PC-9 (cell line): Measurements from ENCODE around the gene PIEZO2. TPM values are rescaled to one million over a fixed set of nuclear protein-coding genes. Genes with fewer than 3 reads are reported as not detected.

ENCODE experiments used
- BruUV-seq: library from RNA; stranded (reverse); fragments of 400-500 nt; replicated peaks from 2 replicates; lab custom pipeline; 2021; lab: Mats Ljungman, UMichigan
- CTCF ChIA-PET: fragments of 300-600 bp; sonication (Branson Sonifier 250); formaldehyde crosslinking; loops from one replicate; lab custom pipeline; 2022; ENCODE audit warnings: antibody characterized with exemption; lab: Charles Lee
- POLR2A ChIA-PET: fragments of 300-600 bp; sonication (Branson Sonifier 250); formaldehyde crosslinking; loops from one replicate; lab custom pipeline; 2022; ENCODE audit warnings: antibody characterized with exemption; ENCODE audit not compliant: unreplicated experiment; lab: Charles Lee
- DNase-seq, 2 experiments: peaks; one replicate each; pipeline versions ENCODE4 v3.0.0 to v3.0.0-alpha.2; 2015 to 2022; ENCODE audit warnings: mixed read lengths in 1 of 2
- H2AFZ ChIP-seq: fragments of 200-600 bp; sonication (generic); 2 replicates; pipeline ENCODE4 v1.8.1; 2017; ENCODE audit warnings: antibody characterized with exemption
- H3F3A ChIP-seq: fragments of 200-600 bp; sonication (generic); 2 replicates; pipeline ENCODE4 v1.8.1; 2017; ENCODE audit warnings: antibody characterized with exemption, mild to moderate bottlenecking, low read depth; ENCODE audit not compliant: insufficient read depth
- H3K27ac ChIP-seq: fragments of 200-600 bp; sonication (generic); 2 replicates; pipeline ENCODE4 v1.6.1; 2016; ENCODE audit warnings: mixed run types
- H3K27me3 ChIP-seq: fragments of 200-600 bp; sonication (generic); 2 replicates; pipeline ENCODE4 v1.6.1; 2016; ENCODE audit warnings: low read depth, mixed run types; ENCODE audit not compliant: insufficient read depth
- H3K36me3 ChIP-seq: fragments of 200-600 bp; sonication (generic); 2 replicates; pipeline ENCODE4 v1.6.1; 2016; ENCODE audit warnings: low read depth, mixed run types
- H3K4me1 ChIP-seq: fragments of 200-600 bp; sonication (generic); replicated peaks from 2 replicates; pipeline ENCODE4 v1.6.1; 2016; ENCODE audit warnings: mixed run types; ENCODE audit not compliant: insufficient read depth
- H3K4me2 ChIP-seq: fragments of 200-600 bp; sonication (generic); 2 replicates; pipeline ENCODE4 v1.6.1; 2017; ENCODE audit warnings: mixed run types
- H3K4me3 ChIP-seq: fragments of 200-600 bp; sonication (generic); 2 replicates; pipeline ENCODE4 v1.6.1; 2016; ENCODE audit warnings: mixed run types
- H3K79me2 ChIP-seq: fragments of 200-600 bp; sonication (generic); 2 replicates; pipeline ENCODE4 v1.6.1; 2017; ENCODE audit warnings: low read depth, mixed run types
- H3K9me2 ChIP-seq: fragments of 200-600 bp; sonication (generic); 2 replicates; pipeline ENCODE4 v1.8.1; 2017; ENCODE audit warnings: mild to moderate bottlenecking; ENCODE audit not compliant: insufficient read depth
- H3K9me3 ChIP-seq: fragments of 200-600 bp; sonication (generic); 2 replicates; pipeline ENCODE4 v1.8.1; 2016; ENCODE audit warnings: low read depth; ENCODE audit not compliant: insufficient read depth
- H4K20me1 ChIP-seq: fragments of 200-600 bp; sonication (generic); 2 replicates; pipeline ENCODE4 v1.8.1; 2017; ENCODE audit not compliant: insufficient read depth
- EZH2 ChIP-seq: fragments of 200-600 bp; sonication (generic); IDR thresholded peaks from 2 replicates; pipeline ENCODE4 v1.8.0; 2017; ENCODE audit warnings: antibody characterized with exemption, low read depth
- intact Hi-C: fragments of 100-400 bp; cut with micrococcal nuclease; formaldehyde crosslinking; loops from one replicate; pipeline ENCODE4 v1.10.0; 2022; ENCODE audit not compliant: unreplicated experiment
- total RNA-seq: library from RNA; stranded (reverse); gene quantifications from 2 replicates; pipeline ENCODE4 v1.2.3, GENCODE V29; 2021
- TF ChIP-seq, protein P1 (sequence below): fragments of 200-600 bp; sonication (generic); conservative IDR thresholded peaks from 2 replicates; pipeline ENCODE4 v1.6.1; 2017; ENCODE audit warnings: mixed run types, antibody characterized with exemption, mild to moderate bottlenecking, moderate library complexity

The PIEZO2 gene
- total RNA-seq, 1 experiment from 2014 or later: not detected

DNA sequence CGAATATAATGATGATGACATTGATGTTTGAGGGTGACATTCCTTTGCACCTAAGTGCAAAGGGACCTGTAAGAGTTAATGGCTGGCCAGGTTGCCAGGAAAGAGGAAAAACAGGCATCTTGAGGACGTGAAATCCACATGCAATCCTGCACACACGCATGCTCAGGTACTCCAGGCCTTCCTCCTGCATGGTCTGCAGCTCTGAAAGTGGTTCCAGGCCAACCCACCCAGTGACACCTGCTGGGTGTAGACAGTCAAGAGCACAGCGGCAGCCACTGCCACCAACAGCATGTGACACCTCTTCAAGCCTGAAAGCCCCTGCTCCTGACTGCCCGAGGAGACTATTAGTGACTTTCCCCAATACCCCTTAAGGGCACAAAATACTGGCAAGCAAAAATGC, 101.6 kb downstream of the PIEZO2 start:
- H3K36me3 ChIP-seq: no peaks in the 10 kb centered on the region

GRCh38 chr18:11047156-11047555, 102.2 kb downstream of the PIEZO2 start:
- Histone ChIP-seq H3K4me1 (no peaks in the 10 kb centered on the region), H3K4me3 (no peak overlapping the region), H3K79me2 (no peaks in the 10 kb centered on the region), H3K4me2 (no peak overlapping the region), H4K20me1 (no peaks in the 10 kb centered on the region; the same call in 1 of the 2 replicates), H2AFZ (no peak overlapping the region), H3F3A (no peaks in the 10 kb centered on the region), H3K27ac (no peak overlapping the region), H3K27me3 (peaks cover 18% of the 10 kb centered on the region), H3K9me3 (no peaks in the 10 kb centered on the region), H3K36me3 (no peaks in the 10 kb centered on the region), H3K9me2 (no peaks in the 10 kb centered on the region)
- no peak for DNase-seq
- POLR2A ChIA-PET: no interaction called here
- intact Hi-C loops: no loop called here
- no peak for TF ChIP-seq EZH2
- TF ChIP-seq, protein P1, sequence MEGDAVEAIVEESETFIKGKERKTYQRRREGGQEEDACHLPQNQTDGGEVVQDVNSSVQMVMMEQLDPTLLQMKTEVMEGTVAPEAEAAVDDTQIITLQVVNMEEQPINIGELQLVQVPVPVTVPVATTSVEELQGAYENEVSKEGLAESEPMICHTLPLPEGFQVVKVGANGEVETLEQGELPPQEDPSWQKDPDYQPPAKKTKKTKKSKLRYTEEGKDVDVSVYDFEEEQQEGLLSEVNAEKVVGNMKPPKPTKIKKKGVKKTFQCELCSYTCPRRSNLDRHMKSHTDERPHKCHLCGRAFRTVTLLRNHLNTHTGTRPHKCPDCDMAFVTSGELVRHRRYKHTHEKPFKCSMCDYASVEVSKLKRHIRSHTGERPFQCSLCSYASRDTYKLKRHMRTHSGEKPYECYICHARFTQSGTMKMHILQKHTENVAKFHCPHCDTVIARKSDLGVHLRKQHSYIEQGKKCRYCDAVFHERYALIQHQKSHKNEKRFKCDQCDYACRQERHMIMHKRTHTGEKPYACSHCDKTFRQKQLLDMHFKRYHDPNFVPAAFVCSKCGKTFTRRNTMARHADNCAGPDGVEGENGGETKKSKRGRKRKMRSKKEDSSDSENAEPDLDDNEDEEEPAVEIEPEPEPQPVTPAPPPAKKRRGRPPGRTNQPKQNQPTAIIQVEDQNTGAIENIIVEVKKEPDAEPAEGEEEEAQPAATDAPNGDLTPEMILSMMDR: no peak
- no TSS peak for BruUV-seq
- CTCF ChIA-PET: no interaction called here

More for the DNA sequence above, 101.6 kb downstream of the PIEZO2 start:
- Histone ChIP-seq H2AFZ (no peak overlapping the region), H3K79me2 (no peaks in the 10 kb centered on the region), H3F3A (no peaks in the 10 kb centered on the region), H3K4me3 (no peak overlapping the region), H3K9me2 (no peaks in the 10 kb centered on the region), H3K9me3 (no peaks in the 10 kb centered on the region), H3K27ac (no peak overlapping the region), H4K20me1 (no peaks in the 10 kb centered on the region; the same call in 1 of the 2 replicates), H3K4me1 (no peaks in the 10 kb centered on the region), H3K27me3 (peaks cover 18% of the 10 kb centered on the region), H3K4me2 (no peak overlapping the region)
- ChIA-PET CTCF (no interaction called here), POLR2A (no interaction called here)
- DNase-seq: no peak
- TF ChIP-seq, protein P1: no peak
- TF ChIP-seq EZH2: no peak
- BruUV-seq: no TSS peak
- intact Hi-C loops: no loop called here

DNA sequence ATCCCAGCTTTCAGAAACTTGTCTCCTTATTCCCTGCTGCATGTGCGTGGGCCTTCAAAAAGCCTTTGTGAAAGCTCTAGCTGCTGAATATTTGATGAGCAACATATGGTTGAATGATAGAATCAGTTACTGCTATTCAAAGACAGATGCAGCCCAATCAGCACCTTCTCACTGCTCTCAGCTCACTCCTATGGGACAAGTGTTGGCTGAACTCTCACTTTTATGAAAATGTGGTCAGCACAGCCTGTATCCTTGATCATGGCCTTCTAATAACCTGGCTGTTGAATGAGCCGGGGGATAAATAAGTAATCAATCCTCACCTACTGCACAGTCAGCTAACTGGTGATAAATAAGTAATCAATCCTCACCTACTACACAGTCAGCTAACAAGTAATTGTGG, 103.2 kb downstream of the PIEZO2 start:
- BruUV-seq: no TSS peak
- no peaks in the 10 kb centered on the region for H3K36me3 ChIP-seq
- CTCF ChIA-PET: no interaction called here
- no peak overlapping the region for H3K4me2 ChIP-seq
- DNase-seq: no peak
- no peak overlapping the region for H2AFZ ChIP-seq
- no peaks in the 10 kb centered on the region for H3K9me3 ChIP-seq
- peaks cover 18% of the 10 kb centered on the region for H3K27me3 ChIP-seq
- no peaks in the 10 kb centered on the region for H3K9me2 ChIP-seq
- H3K4me1 ChIP-seq: no peaks in the 10 kb centered on the region
- H3K27ac ChIP-seq: no peak overlapping the region
- intact Hi-C loops: no loop called here
- POLR2A ChIA-PET: no interaction called here
- no peaks in the 10 kb centered on the region for H3K79me2 ChIP-seq
- H4K20me1 ChIP-seq: no peaks in the 10 kb centered on the region; the same call in 1 of the 2 replicates
- TF ChIP-seq, protein P1: no peak
- no peak for TF ChIP-seq EZH2
- no peaks in the 10 kb centered on the region for H3F3A ChIP-seq
- no peak overlapping the region for H3K4me3 ChIP-seq
